Medulla oblongata (tissue), 1 donor: ENCODE data around the gene ATP11A.
"Not testable (repeated sequence)": the region's sequence is repeated elsewhere in the genome, so short reads cannot be mapped to it uniquely, and the experiment has no call there.

Experiments
- DNase-seq: peaks from one replicate; pipeline ENCODE4 v3.0.0-alpha.2; 2015; ENCODE audit errors: extremely low spot score

Gene ATP11A

GRCh38 chr13:112840472-112841302 is 150.8 kb downstream of the ATP11A start:
- DNase-seq = no peak

- not testable (repeated sequence) for DNase-seq
These were observed 151.6 kb downstream of the ATP11A start for GRCh38 chr13:112841303-112842015.

GRCh38 chr13:112842343-112842856 is 152.6 kb downstream of the ATP11A start:
- no peak for DNase-seq

GRCh38 chr13:112842931-112843391 is 153.1 kb downstream of the ATP11A start:
- DNase-seq = no peak

GRCh38 chr13:112843392-112844111 is 153.7 kb downstream of the ATP11A start:
- DNase-seq = no peak

GRCh38 chr13:112844411-112844810 is 154.6 kb downstream of the ATP11A start:
- no peak for DNase-seq

- DNase-seq = no peak
These were observed 155.0 kb downstream of the ATP11A start for GRCh38 chr13:112844879-112845278.

- no peak for DNase-seq
These were observed 155.8 kb downstream of the ATP11A start for GRCh38 chr13:112845511-112846144.

- no peak for DNase-seq
These were observed 156.7 kb downstream of the ATP11A start for GRCh38 chr13:112846411-112847115.

GRCh38 chr13:112849500-112849899 is 159.7 kb downstream of the ATP11A start:
- no peak for DNase-seq

- DNase-seq = no peak
These were observed 160.4 kb downstream of the ATP11A start for GRCh38 chr13:112850273-112850672.

GRCh38 chr13:112851107-112852038 is 161.5 kb downstream of the ATP11A start:
- DNase-seq = no peak

- no peak for DNase-seq
These were observed 162.6 kb downstream of the ATP11A start for GRCh38 chr13:112852392-112852791.

GRCh38 chr13:112852808-112853207 is 163.0 kb downstream of the ATP11A start:
- DNase-seq = no peak

- no peak for DNase-seq
These were observed 164.5 kb downstream of the ATP11A start for GRCh38 chr13:112854321-112854720.

- no peak for DNase-seq
These were observed 166.0 kb downstream of the ATP11A start for GRCh38 chr13:112855859-112856258.

- no peak for DNase-seq
These were observed 168.2 kb downstream of the ATP11A start for GRCh38 chr13:112857914-112858490.

- no peak for DNase-seq
These were observed 169.4 kb downstream of the ATP11A start for GRCh38 chr13:112859128-112859816.

- DNase-seq = peak; percentile 14
These were observed 170.0 kb downstream of the ATP11A start for GRCh38 chr13:112859817-112860190.
